Stomach smooth muscle (tissue), 2 donors: ENCODE results near the gene CYP17A1.
A peak's percentile ranks its signal among the peaks of the same experiment; 100 is the strongest.

ENCODE experiments used
- H3K27ac ChIP-seq: one replicate; pipeline ENCODE4 v1.7.0; 2013; ENCODE audit warnings: mild to moderate bottlenecking, low read length, inconsistent platforms
- H3K27me3 ChIP-seq, 2 donors: one replicate each; pipeline ENCODE4 v1.7.0; 2013; ENCODE audit warnings: low read length in 2 of 2; ENCODE audit not compliant: insufficient read depth in 2 of 2, control insufficient read depth in 1 of 2
- H3K36me3 ChIP-seq, 2 donors: one replicate each; pipeline ENCODE4 v1.7.0; 2013; ENCODE audit warnings: low read length in 2 of 2; ENCODE audit not compliant: control insufficient read depth in 2 of 2, insufficient read depth in 2 of 2
- H3K4me1 ChIP-seq: one replicate; pipeline ENCODE4 v1.7.0; 2013; ENCODE audit warnings: low read length; ENCODE audit not compliant: control insufficient read depth, insufficient read depth
- H3K4me3 ChIP-seq, 2 donors: one replicate each; pipeline ENCODE4 v1.7.0; 2013; ENCODE audit warnings: low read length in 2 of 2
- H3K9ac ChIP-seq, 2 donors: one replicate each; pipeline ENCODE4 v1.7.0; 2013; ENCODE audit warnings: low read length in 2 of 2, mild to moderate bottlenecking in 1 of 2
- H3K9me3 ChIP-seq, 2 donors: one replicate each; pipeline ENCODE4 v1.7.0; 2013; ENCODE audit warnings: low read length in 2 of 2; ENCODE audit not compliant: control insufficient read depth in 2 of 2
- donor health status: healthy.
- donor health status: Pancreatic carcinoma.

CYP17A1 gene

GRCh38 chr10:102804382-102805055 lies 32.7 kb downstream of the CYP17A1 start:
- Histone ChIP-seq H3K9me3 (no peaks in the 10 kb centered on the region), H3K27me3 (no peaks in the 10 kb centered on the region), H3K9ac (no peak overlapping the region), H3K36me3 (peaks cover 3% of the 10 kb centered on the region in 2 donors), H3K4me1 (peaks cover 41% of the 10 kb centered on the region), H3K4me3 (no peak overlapping the region), H3K27ac (peak overlapping the region; percentile 18)

DNA sequence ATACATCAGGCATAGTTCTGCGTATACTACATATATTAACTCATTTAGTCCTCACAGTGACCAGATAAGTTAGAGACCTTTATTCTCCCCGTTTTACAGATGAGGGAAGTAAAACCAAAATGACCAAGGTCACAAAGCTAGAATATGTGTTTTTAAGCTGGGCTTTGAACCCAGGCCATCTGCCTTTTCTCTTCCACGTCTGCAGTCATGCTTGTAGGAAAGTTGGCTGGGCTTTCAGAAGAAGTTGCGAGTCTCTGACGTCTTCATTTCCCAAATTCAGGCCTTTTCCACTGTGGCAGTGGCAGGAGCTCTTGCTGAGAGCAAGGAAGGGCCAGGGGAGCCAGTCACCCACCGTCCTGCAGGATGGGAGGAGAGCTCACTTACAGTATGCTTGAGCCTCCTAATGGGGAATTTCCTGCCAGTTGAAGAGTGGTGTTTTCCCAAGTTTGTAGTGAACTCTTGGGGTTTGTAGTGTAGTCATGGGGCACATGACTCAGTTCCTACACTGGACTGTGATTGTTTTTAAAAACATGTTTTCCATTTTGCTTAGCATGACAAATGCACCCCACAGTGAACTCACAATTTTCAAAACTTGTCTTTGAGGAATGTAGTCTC lies 34.2 kb downstream of the CYP17A1 start:
- Histone ChIP-seq H3K4me3 (no peak overlapping the region), H3K27me3 (no peaks in the 10 kb centered on the region), H3K36me3 (peaks cover 5 to 11% of the 10 kb centered on the region in 2 donors), H3K9me3 (no peaks in the 10 kb centered on the region), H3K9ac (peak overlapping the region in 1 of 2 donors; percentile 43), H3K27ac (peak overlapping the region; percentile 85), H3K4me1 (peaks cover 45% of the 10 kb centered on the region)

DNA sequence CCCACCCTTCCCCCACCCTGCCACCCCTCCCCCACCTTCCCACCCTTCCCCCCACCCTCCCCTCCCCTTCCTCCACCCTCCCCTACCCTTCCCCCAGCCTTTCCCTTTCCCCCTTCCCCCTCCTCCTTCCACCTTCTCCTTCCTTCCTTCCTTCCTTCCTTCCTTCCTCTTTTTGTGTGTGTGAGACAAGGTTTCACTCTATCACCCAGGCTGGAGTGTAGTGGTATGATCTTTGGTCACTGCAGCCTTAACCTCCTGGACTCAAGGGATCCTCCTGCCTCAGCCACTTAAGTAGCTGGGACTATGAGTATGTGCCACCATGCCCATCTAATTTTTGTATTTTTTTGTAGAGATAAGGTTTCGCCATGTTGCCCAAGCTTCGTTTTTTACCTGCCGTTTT lies 35.2 kb downstream of the CYP17A1 start:
- H3K4me1 ChIP-seq = peaks cover 48% of the 10 kb centered on the region
- no peak overlapping the region for H3K4me3 ChIP-seq
- no peaks in the 10 kb centered on the region for H3K27me3 ChIP-seq
- peaks cover 7 to 13% of the 10 kb centered on the region in 2 donors for H3K36me3 ChIP-seq
- no peaks in the 10 kb centered on the region for H3K9me3 ChIP-seq
- peak overlapping the region in 1 of 2 donors; percentile 26 for H3K9ac ChIP-seq
- H3K27ac ChIP-seq = peak overlapping the region; percentile 85

DNA sequence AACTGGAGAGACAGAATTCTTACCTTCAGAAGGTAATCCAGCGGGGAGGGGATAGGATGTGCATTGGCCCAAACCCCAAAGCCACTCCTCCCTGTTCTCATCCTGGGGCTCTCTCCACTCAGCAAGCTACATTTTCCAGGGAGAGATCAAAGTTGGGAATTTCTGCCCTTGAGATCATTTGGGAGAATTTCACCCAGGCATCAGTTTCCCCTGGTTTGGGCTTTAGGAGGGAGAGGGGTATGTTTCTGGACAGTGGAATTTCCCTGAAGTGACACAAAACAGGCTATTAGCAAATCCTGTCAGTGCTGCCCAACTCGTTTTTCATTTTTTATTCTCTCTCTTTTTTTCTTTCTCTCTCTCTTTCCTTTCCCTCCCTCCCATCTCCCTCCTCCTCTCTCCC lies 35.7 kb downstream of the CYP17A1 start:
- peak overlapping the region in 1 of 2 donors; percentile 58 for H3K9ac ChIP-seq
- peak overlapping the region; percentile 89 for H3K27ac ChIP-seq
- peaks cover 52% of the 10 kb centered on the region for H3K4me1 ChIP-seq

GRCh38 chr10:102800611-102801335 lies 36.4 kb downstream of the CYP17A1 start:
- no peaks in the 10 kb centered on the region for H3K9me3 ChIP-seq
- peaks cover 7 to 13% of the 10 kb centered on the region in 2 donors for H3K36me3 ChIP-seq
- no peaks in the 10 kb centered on the region for H3K27me3 ChIP-seq
- peak overlapping the region; percentile 89 for H3K27ac ChIP-seq
- peak overlapping the region in 1 of 2 donors; percentile 47 for H3K4me3 ChIP-seq
- peaks cover 59% of the 10 kb centered on the region for H3K4me1 ChIP-seq
- H3K9ac ChIP-seq = peak overlapping the region; percentile 55 to 58

More for the DNA sequence above, 35.7 kb downstream of the CYP17A1 start:
- Histone ChIP-seq H3K9me3 (no peaks in the 10 kb centered on the region), H3K4me3 (no peak overlapping the region), H3K27me3 (no peaks in the 10 kb centered on the region), H3K36me3 (peaks cover 7 to 13% of the 10 kb centered on the region in 2 donors)

GRCh38 chr10:102799691-102800471 lies 37.3 kb downstream of the CYP17A1 start:
- H3K27ac ChIP-seq = peak overlapping the region; percentile 89
- peak overlapping the region; percentile 55 to 58 for H3K9ac ChIP-seq
- peak overlapping the region in 1 of 2 donors; percentile 47 for H3K4me3 ChIP-seq
- H3K27me3 ChIP-seq = no peaks in the 10 kb centered on the region
- peaks cover 67% of the 10 kb centered on the region for H3K4me1 ChIP-seq
- H3K36me3 ChIP-seq = peaks cover 7 to 15% of the 10 kb centered on the region in 2 donors
- H3K9me3 ChIP-seq = no peaks in the 10 kb centered on the region

DNA sequence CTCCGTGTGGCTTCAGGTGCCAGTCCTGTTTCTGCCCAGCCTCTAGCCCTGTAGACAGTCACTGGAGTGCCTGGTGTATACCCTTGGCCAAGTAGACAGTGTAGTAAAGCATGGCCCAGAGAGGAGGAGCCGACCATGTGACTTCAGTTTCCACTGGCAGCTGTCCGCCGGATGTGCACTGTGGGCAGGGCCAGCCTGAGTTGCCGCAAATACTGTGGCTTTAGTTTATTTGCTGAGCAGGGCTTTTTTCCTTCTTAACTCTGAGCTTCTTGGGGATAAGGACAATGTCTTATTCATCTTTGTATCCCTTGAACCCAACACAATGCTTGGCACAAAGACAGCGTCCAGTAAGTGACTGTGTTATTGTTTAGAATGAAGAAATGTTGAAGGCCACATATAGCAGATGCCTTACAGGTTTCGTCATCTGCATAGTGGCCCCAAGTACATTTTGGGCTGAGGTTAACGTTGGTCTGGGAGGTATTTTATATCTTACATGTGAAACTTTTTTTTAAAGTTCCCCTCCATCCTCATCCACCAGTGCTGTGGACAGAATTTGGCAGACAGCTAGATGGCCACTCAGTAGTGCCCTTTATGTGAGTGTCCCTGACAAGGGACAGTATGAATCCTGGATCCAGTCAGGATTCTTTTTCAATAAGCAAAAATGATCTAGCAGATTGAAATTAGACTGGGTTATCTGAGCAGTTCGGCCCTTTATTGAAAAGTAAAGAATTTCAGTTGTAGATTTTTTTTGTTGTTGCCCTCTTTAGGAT lies 40.6 kb downstream of the CYP17A1 start:
- Histone ChIP-seq H3K9ac (peak overlapping the region in 1 of 2 donors; percentile 42), H3K27ac (peak overlapping the region; percentile 73)

GRCh38 chr10:102795453-102796406 lies 41.5 kb downstream of the CYP17A1 start:
- Histone ChIP-seq H3K4me1 (peaks cover 65% of the 10 kb centered on the region), H3K27me3 (no peaks in the 10 kb centered on the region), H3K4me3 (peak overlapping the region; percentile 22 to 58), H3K36me3 (peaks cover 5 to 13% of the 10 kb centered on the region in 2 donors), H3K9me3 (no peaks in the 10 kb centered on the region), H3K9ac (peak overlapping the region in 1 of 2 donors; percentile 42), H3K27ac (peak overlapping the region; percentile 73)

More for the DNA sequence above, 40.6 kb downstream of the CYP17A1 start:
- H3K4me3 ChIP-seq = peak overlapping the region; percentile 18 to 58
- no peaks in the 10 kb centered on the region for H3K27me3 ChIP-seq
- H3K9me3 ChIP-seq = no peaks in the 10 kb centered on the region
- peaks cover 67% of the 10 kb centered on the region for H3K4me1 ChIP-seq
- peaks cover 5 to 13% of the 10 kb centered on the region in 2 donors for H3K36me3 ChIP-seq

GRCh38 chr10:102791754-102792395 lies 45.3 kb downstream of the CYP17A1 start:
- Histone ChIP-seq H3K9me3 (no peaks in the 10 kb centered on the region), H3K36me3 (peaks cover 0 to 3% of the 10 kb centered on the region in 2 donors), H3K4me1 (peaks cover 48% of the 10 kb centered on the region), H3K27ac (peak overlapping the region; percentile 7), H3K27me3 (no peaks in the 10 kb centered on the region), H3K9ac (no peak overlapping the region), H3K4me3 (no peak overlapping the region)
